ENCODE data around the gene SCN1B. TPM values are rescaled to one million over a fixed set of nuclear protein-coding genes. Genes with fewer than 3 reads are reported as not detected.

The SCN1B gene
- total and polyA plus RNA-seq, 2 of the 13 experiments (the other 11 are each of a cell fraction or from before 2014, with no cell fraction given), result 2.7 to 20.1 TPM

- Histone ChIP-seq H2AFZ (ENCODE audit: low read length) (no peak overlapping the region), H3K27ac (ENCODE audit: extremely low read length, insufficient read depth, low read length) (no peak overlapping the region), H3K36me3 (replicated peaks in 1 of 2; ENCODE audit: control insufficient read depth in 1 of 2, insufficient read depth in 2 of 2, low read length in 2 of 2) (no peaks in the 10 kb centered on the region), H3K4me1 (ENCODE audit: insufficient read depth, low read length) (peaks cover 30% of the 10 kb centered on the region), H3K4me3 (replicated peaks in 1 of 3; ENCODE audit: insufficient read depth in 1 of 3, low read depth in 2 of 3, low read length in 3 of 3) (no peak overlapping the region), H3K27me3 (ENCODE audit: control insufficient read depth in 1 of 2, insufficient read depth in 2 of 2, low read length in 2 of 2) (peaks cover 0 to 27% of the 10 kb centered on the region in 2 experiments; a peak in 3 of 5 replicates), H3K9me3 (ENCODE audit: low read length) (no peaks in the 10 kb centered on the region), H3K9ac (ENCODE audit: insufficient read depth, low read depth, low read length) (no peak overlapping the region), H3K79me2 (ENCODE audit: insufficient read depth, low read length) (no peaks in the 10 kb centered on the region), H4K20me1 (ENCODE audit: insufficient read depth, low read length) (no peaks in the 10 kb centered on the region), H3K4me2 (ENCODE audit: low read depth, low read length) (no peak overlapping the region)
- WGBS (ENCODE audit: low lambda C conversion rate), result 28% methylated on average over 6 of the region's 6 CpGs
- intact Hi-C loops (cut with micrococcal nuclease; ENCODE audit: unreplicated experiment) (no loop called here), in situ Hi-C loops (cut with HindIII; ENCODE audit: extremely low pct_ligation_motif_present, low pct_unique_long_range_greater_than_20kb) (no loop called here)
- DNase-seq (ENCODE audit: low spot score) (no peak), ATAC-seq (no peak), FAIRE-seq (no peak)
- BruUV-seq (replicated peaks), result no TSS peak
- ChIA-PET POLR2A (no interaction called here), CTCF (ENCODE audit: low intra/inter-chr PET ratio, low total read pairs) (no interaction called here)
- TF ChIP-seq ZNF143 (CRISPR knock-in tag; IDR thresholded peaks at IDR 0.05) (no peak), IKZF4 (CRISPR knock-in tag; IDR thresholded peaks at IDR 0.05; ENCODE audit: borderline replicate concordance, low read depth, not compliant biosample characterization) (no peak), ZGPAT (CRISPR knock-in tag; IDR thresholded peaks at IDR 0.05) (no peak), FLYWCH1 (CRISPR knock-in tag; IDR thresholded peaks at IDR 0.05) (no peak), ZNF724P (CRISPR knock-in tag; IDR thresholded peaks at IDR 0.05; ENCODE audit: borderline replicate concordance) (no peak), SRSF1 (optimal IDR thresholded peaks at IDR 0.05; ENCODE audit: low read depth, low read length) (no peak), ZNF343 (CRISPR knock-in tag; IDR thresholded peaks at IDR 0.05) (no peak)
Measured at GRCh38 chr19:35085947-35086346, 55.7 kb downstream of the SCN1B start.

DNA sequence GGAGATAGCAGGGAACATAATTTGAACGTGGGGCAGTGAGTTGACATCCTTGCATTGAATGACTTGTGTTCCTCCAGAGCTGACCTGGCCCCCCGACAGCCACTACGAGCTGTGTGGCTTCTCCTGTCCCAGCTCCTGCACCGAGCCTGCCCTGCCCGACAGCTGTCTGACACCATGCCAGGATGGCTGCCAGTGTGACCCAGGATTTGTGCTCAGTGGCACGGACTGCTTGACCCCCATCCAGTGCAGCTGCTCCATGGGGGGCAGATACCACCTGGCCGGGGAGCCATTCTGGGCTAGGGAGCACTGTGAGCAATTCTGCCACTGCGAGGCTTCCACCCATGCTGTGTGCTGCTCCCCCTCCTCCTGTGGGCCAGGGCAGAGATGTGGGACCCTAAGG, 56.2 kb downstream of the SCN1B start:
- DNase-seq (ENCODE audit: low spot score), result no peak
- Histone ChIP-seq H3K27me3 (ENCODE audit: control insufficient read depth in 1 of 2, insufficient read depth in 2 of 2, low read length in 2 of 2) (peaks cover 0 to 22% of the 10 kb centered on the region in 2 experiments; a peak in 3 of 5 replicates), H2AFZ (ENCODE audit: low read length) (no peak overlapping the region), H3K27ac (ENCODE audit: extremely low read length, insufficient read depth, low read length) (no peak overlapping the region), H4K20me1 (ENCODE audit: insufficient read depth, low read length) (no peaks in the 10 kb centered on the region), H3K4me2 (ENCODE audit: low read depth, low read length) (no peak overlapping the region), H3K4me1 (ENCODE audit: insufficient read depth, low read length) (peaks cover 31% of the 10 kb centered on the region), H3K9me3 (ENCODE audit: low read length) (no peaks in the 10 kb centered on the region), H3K4me3 (replicated peaks in 1 of 3; ENCODE audit: insufficient read depth in 1 of 3, low read depth in 2 of 3, low read length in 3 of 3) (no peak overlapping the region), H3K79me2 (ENCODE audit: insufficient read depth, low read length) (no peaks in the 10 kb centered on the region), H3K9ac (ENCODE audit: insufficient read depth, low read depth, low read length) (no peak overlapping the region), H3K36me3 (replicated peaks in 1 of 2; ENCODE audit: control insufficient read depth in 1 of 2, insufficient read depth in 2 of 2, low read length in 2 of 2) (no peaks in the 10 kb centered on the region)
- POLR2A ChIA-PET, result no interaction called here
- no peak for ATAC-seq
- intact Hi-C loops (cut with micrococcal nuclease; ENCODE audit: unreplicated experiment), result no loop called here
- no peak for FAIRE-seq
- no TSS peak for BruUV-seq (replicated peaks)
- CTCF ChIA-PET (ENCODE audit: low intra/inter-chr PET ratio, low total read pairs), result no interaction called here
- in situ Hi-C loops (cut with HindIII; ENCODE audit: extremely low pct_ligation_motif_present, low pct_unique_long_range_greater_than_20kb), result no loop called here
- 0% methylated on average over 1 of the region's 8 CpGs for WGBS (ENCODE audit: low lambda C conversion rate)
- TF ChIP-seq MLLT10 (CRISPR knock-in tag; IDR thresholded peaks at IDR 0.05), result no peak
- no peak for TF ChIP-seq ZNF251 (CRISPR knock-in tag; IDR thresholded peaks at IDR 0.05)
- TF ChIP-seq, protein P1, sequence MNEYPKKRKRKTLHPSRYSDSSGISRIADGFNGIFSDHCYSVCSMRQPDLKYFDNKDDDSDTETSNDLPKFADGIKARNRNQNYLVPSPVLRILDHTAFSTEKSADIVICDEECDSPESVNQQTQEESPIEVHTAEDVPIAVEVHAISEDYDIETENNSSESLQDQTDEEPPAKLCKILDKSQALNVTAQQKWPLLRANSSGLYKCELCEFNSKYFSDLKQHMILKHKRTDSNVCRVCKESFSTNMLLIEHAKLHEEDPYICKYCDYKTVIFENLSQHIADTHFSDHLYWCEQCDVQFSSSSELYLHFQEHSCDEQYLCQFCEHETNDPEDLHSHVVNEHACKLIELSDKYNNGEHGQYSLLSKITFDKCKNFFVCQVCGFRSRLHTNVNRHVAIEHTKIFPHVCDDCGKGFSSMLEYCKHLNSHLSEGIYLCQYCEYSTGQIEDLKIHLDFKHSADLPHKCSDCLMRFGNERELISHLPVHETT (CRISPR knock-in tag; conservative IDR thresholded peaks at IDR 0.05), result no peak
- TF ChIP-seq, protein P2, sequence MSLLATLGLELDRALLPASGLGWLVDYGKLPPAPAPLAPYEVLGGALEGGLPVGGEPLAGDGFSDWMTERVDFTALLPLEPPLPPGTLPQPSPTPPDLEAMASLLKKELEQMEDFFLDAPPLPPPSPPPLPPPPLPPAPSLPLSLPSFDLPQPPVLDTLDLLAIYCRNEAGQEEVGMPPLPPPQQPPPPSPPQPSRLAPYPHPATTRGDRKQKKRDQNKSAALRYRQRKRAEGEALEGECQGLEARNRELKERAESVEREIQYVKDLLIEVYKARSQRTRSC (CRISPR knock-in tag; IDR thresholded peaks at IDR 0.05; ENCODE audit: low read depth), result no peak
- TF ChIP-seq ISL2 (CRISPR knock-in tag; IDR thresholded peaks at IDR 0.05), result no peak
- no peak for TF ChIP-seq ZNF674 (CRISPR knock-in tag; IDR thresholded peaks at IDR 0.05; ENCODE audit: low read depth)
- TF ChIP-seq, protein P3, sequence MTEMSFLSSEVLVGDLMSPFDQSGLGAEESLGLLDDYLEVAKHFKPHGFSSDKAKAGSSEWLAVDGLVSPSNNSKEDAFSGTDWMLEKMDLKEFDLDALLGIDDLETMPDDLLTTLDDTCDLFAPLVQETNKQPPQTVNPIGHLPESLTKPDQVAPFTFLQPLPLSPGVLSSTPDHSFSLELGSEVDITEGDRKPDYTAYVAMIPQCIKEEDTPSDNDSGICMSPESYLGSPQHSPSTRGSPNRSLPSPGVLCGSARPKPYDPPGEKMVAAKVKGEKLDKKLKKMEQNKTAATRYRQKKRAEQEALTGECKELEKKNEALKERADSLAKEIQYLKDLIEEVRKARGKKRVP (CRISPR knock-in tag; IDR thresholded peaks at IDR 0.05), result no peak
- TF ChIP-seq MED8 (CRISPR knock-in tag; IDR thresholded peaks at IDR 0.05; ENCODE audit: insufficient replicate concordance), result no peak
